HG03457 (cell line): ENCODE results near the gene PAN3.

Experiments
- ATAC-seq: cut with Tn5 transposase; IDR thresholded peaks from one replicate; pipeline ENCODE4 v1.9.1; 2021; ENCODE audit warnings: moderate number of reproducible peaks; ENCODE audit not compliant: unreplicated experiment

PAN3 gene

GRCh38 chr13:28299916-28300315, 161.6 kb downstream of the PAN3 start:
- no peak for ATAC-seq

DNA sequence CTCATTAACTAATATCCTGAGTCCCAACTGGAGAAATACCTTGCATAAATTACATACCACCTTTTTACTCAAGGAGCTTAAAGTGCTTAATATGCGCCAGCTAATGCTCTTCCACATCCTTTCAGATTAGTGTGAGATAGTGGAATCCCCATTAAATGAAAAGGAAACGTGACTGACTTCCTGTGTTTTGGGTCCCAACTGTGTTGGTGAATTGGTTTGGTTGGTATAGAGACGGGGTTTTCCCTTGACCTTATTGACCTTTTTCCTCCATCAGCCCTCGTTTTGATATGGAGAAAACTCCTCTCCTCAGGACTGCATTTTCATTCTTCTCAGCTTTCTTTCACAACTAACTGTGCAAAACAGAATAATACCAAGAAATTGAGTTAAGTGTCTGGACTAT, 163.5 kb downstream of the PAN3 start:
- no peak for ATAC-seq

DNA sequence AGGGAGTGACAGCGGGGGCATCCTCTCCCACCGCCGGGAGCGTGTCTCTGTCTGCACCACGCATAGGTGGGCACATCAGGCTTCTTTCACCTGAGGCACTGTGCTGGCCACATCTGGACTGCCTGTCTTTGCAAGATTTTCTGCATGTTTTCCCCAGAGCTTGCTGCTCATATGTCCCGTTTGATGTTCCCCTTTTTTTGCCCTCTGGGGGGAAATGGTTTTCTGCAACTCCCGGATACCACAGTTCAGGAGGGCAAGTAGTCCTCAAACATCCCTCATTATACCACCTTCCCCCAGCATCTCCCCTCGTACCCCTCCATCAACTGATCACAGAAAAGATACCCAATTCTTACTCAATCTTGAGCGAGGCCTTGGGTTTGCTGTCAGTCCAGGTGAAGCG, 168.0 kb downstream of the PAN3 start:
- no peak for ATAC-seq

DNA sequence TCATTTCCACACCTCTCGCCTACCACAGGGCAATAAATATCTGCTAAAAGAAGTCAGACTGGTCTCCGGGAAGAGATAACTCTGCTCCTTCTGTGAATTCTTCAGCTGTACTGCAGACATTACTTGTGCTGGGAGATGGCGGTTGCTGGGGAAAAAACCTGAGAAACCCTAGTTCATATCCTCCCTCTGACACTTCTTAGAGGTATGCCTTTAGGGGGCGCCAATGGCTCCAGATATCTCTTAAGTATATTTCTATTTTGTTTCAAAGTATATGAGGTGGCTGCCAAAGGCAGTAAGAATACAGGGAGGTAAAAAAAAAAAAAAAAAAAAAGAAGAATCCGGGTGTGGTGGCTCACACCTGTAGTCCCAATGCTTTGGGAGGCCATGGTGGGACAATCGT, 175.2 kb downstream of the PAN3 start:
- no peak for ATAC-seq

- no peak for ATAC-seq
These were observed 176.5 kb downstream of the PAN3 start for GRCh38 chr13:28314879-28315278.

- ATAC-seq, result no peak
These were observed 177.8 kb downstream of the PAN3 start for GRCh38 chr13:28316129-28316528.

- ATAC-seq, result no peak
These were observed 178.5 kb downstream of the PAN3 start for GRCh38 chr13:28316836-28317235.

- ATAC-seq, result no peak
These were observed 180.2 kb downstream of the PAN3 start for GRCh38 chr13:28318496-28318895.

- no peak for ATAC-seq
These were observed 181.2 kb downstream of the PAN3 start for GRCh38 chr13:28319528-28319927.

GRCh38 chr13:28320209-28320608, 181.9 kb downstream of the PAN3 start:
- ATAC-seq, result no peak

DNA sequence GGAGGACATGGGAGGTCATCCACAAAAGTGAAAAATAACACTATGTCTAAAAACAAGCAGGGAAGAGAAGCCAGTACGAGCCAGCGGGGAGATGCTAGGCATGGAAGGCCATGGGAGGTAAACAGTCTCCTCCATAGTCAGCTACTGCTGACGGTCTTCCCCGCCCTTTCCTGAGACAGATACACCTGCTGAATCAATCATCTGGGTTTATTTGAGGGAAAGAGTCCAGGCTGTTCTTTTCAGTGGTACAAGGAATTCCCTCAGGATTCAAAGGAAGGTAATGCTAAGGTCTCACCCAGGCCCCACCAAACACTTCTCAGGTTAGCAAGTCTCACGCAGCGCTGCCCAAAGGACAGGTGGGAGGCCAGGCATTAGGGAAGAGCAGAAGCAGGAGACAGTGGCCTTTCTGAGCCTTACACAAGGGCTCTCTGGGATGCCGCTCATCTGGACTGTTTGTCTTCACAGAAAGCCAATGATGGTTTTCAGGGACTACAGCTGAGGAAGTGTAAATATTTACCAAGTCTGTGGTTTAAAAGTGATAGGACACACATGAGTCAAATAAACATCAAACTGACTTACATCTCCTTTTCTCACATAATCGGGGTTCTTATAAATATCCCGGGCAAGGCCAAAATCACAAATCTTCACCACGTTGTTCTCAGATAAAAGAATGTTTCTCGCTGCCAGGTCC, 182.7 kb downstream of the PAN3 start:
- ATAC-seq, result no peak

DNA sequence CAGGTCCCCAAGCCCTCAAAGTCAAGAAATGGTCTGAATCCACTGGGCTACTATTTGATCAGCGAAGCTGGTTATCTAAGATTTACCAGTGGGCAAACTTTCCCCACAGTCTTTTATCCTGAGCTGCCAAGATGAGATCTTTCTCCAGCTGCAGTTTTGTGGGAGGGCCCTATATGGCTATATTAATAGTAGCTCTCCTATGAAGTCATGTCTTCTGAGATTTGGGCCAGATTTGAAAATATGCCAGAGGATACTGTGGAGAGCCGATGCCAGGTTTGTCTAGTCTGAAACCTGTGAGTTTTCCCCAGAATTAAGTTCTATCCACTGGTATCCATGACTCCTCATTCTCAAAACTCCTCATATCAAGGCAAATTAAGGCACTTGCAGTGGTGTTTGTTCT, 183.4 kb downstream of the PAN3 start:
- no peak for ATAC-seq

GRCh38 chr13:28322256-28322905, 184.0 kb downstream of the PAN3 start:
- no peak for ATAC-seq

DNA sequence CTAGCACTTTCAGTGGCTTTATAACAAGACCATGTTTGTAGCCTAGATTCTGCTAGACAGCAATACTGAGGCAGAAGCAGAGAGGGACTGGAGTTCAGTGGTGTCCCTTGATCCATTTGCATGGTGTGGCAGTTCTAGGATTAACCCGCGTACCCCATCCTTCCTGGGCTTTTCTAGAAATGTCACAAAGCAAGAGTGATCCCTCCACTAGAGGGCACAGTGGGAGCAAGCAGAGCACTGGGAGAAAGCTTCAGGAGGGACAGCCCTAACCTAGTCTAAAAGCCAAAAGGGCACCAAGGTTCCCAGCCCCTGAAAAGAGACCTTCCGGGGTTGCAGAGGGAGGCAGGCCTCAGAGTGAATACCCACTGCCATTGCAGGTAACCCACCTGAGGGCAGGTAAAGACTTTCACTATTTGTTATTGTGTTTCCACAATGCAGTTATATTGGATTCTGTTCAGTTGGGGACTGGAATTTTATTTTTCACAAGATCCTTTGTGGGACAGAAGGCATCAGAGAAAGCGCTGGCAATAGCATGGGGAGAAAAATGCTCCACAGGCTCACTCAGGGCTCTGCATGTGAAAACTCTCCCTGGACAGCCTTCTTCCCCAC, 185.9 kb downstream of the PAN3 start:
- ATAC-seq, result no peak

DNA sequence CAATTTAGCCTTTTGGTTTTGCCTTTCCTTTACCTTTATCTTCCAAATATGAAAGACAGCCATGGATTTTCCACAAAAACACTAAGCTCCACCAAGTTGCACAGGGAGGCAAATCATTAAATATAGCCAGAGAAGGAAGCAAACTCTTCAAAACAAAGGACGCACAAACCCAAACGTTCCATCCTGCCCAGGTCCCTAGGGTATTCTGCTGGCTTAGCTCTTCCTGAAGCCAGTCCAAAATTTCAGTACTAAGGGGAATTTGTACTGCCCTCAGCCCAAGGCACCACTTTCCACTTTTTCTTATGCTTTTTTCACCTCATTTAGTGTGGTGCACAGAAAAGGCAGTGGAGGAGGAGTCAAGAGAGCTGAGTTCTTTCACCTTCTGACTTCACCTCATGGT, 186.7 kb downstream of the PAN3 start:
- no peak for ATAC-seq

DNA sequence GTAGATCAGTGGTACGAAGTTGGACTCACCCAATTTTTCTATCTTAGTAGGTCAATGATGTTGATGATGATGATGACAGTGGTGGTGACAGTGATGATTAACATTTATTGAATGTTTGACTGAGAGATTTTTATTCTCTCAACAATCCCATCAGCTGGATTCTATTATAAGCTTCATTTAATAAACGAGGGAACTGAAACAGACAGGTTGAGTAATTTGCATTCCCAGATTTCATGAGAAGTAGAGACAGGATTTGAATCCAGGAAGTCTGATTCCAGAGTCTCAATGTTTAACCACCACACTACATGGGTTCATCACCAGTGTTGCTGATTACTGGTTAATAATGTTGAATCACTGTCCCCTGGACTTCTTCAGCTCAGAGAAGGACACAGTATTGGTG, 187.7 kb downstream of the PAN3 start:
- no peak for ATAC-seq

DNA sequence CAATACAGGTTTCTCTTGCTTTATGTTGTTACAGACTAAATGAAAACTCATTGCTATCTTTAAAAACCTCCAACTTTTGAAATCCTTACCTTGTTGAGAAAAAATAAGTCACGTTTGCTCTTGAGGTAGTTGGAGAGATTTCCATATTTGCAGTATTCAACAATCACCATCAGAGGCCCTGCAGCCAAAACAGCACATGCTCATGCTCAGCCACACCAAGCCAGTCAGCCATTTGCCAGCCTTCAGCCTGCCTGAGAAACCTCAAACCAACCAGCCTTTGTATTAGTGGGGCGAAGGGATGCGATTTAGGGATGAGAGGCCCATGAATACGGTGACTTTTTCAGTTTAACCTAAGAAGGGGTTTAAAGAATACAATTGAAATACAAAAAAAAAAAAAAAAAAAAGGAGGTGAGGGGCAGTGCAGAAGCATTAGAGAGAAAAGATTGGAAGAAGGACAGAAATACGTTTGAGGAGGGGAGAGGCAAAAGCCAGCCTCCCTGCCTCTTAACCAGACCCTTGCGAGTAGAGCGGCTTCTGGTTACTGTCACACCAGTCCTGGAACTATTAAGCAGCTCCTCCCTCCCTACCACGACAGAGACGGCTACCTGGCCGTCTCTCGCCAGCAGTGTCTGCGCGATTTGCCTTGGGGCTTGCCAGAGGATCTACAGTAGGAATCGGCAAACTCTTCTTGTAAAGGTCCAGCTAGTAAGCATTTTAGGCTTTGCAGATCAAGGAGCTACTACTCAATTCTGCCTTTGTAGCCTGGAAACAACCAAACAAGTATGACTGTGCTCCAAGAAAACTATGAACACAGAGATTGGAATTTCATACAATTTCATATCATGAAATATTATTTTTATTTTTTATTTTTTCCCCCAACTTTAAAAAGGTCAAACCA, 189.3 kb downstream of the PAN3 start:
- no peak for ATAC-seq

DNA sequence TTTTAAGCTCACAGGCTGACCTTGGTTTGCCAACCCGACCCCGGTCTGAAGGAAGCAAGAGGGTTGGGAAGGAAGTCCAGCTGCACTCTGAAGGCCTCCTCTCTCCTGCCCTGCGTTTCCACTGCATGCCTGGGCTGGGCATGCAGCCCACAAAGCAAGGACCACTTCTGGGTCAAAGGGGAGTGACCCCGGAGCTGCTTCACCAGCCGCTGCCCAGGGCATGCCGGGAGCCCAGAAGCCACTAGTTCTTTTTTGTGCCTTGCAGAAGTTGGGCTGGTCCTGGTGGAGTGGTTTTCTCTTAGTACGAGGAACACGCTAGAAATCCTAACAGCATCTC, 189.9 kb downstream of the PAN3 start:
- no peak for ATAC-seq

- no peak for ATAC-seq
These were observed 191.2 kb downstream of the PAN3 start for GRCh38 chr13:28329395-28330158.

DNA sequence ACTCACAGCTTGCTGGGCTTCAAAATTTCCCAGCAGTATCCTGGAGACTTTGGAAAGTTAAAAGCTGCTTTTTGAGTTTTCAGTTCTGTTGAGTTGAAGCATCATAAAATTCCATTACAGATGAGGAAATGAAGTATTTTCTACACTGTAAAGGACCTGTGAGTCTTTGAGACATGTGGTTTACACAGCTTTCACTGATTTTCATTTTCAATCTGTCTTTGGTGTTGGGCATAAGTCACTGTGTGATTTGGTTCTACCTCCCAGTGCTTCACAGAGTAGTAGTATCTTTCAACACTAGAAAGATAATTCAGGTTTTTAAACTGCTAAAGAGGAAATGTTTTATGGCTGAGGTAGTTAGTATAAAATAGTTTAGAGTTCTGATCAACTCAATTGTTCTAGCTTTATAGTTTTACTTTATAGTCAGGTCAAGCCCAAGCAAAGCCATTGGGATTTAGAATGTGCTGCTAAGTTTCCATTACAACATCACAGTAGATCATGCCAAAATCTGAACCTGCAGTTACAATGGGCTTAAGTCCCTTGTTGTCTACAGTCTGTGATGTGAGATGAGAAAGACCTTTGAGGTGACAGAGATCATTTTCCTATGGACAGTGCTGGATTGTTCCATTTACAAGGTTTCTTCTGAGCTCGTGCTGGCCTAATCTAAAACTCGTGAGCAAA, 195.0 kb downstream of the PAN3 start:
- no peak for ATAC-seq
